GM21515 (cell line): ENCODE measurements around the gene GEN1.
A peak's percentile ranks its signal among the peaks of the same experiment; 100 is the strongest.

Source experiments
- ATAC-seq: cut with Tn5 transposase; IDR thresholded peaks from one replicate; pipeline ENCODE4 v1.9.1; 2021; ENCODE audit not compliant: unreplicated experiment

Gene GEN1

DNA sequence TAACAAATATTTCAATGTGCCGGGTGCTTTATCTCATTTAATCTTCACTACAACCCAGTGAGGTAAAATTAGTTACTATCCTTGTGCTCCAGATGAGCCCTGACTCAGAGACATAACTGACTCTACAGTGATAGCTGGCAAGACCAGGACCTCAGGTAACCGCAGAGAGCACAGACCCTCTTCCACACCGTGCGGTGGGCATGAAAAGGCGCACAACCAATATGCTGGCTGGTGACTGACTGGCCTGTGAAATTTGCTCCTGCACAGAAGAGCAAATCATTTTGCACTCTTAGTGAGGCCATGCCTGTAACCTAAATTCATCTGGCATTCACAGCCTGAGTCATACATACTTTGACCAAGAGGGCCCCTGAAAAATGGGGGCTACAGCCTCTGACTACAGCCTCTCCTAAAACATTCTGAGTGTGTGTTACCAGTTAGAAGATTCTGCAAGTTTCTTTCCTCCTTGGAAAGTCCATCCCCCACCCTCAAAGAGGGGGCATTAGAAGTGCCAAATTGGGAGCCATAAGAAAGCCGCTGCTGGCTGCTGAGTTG, 39.9 kb downstream of the GEN1 start:
- no peak for ATAC-seq

DNA sequence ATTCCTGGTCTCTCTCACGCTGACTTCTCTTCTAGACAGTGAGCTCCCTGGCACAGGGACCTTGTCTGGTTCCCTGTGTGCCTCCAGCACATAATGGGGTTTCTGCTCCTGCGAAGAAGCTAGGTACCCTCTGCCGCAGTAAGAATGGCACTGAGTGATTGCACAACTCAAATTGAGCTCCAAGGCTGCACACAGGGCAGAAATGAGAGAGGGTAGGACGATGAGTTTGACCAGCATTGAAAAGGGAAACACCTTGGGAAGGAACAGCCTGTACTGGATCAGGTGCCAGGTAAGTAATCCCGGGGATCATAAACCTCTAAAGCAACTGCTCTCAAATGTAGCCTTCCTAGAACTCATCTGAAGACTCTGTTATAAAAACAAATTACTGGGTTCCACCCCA, 41.4 kb downstream of the GEN1 start:
- no peak for ATAC-seq

DNA sequence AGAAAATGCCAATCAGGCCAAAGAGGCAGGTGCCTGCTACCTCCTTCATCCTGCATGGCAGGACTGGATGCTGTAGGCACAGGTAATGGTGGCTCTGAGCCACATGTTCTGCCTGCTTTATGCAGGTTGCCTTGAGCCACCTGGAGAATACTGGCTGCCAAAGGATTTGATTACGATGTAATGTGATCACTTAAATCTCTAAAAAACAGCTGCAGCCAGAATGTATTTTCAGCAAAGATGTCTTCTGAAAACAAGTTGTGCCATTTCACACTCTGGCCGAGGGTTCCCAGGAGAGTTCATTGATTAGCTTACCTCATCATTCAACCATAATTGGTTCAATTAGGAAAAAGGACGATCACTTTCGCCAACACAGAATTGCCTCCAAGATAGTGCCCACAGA, 44.4 kb downstream of the GEN1 start:
- ATAC-seq: no peak

DNA sequence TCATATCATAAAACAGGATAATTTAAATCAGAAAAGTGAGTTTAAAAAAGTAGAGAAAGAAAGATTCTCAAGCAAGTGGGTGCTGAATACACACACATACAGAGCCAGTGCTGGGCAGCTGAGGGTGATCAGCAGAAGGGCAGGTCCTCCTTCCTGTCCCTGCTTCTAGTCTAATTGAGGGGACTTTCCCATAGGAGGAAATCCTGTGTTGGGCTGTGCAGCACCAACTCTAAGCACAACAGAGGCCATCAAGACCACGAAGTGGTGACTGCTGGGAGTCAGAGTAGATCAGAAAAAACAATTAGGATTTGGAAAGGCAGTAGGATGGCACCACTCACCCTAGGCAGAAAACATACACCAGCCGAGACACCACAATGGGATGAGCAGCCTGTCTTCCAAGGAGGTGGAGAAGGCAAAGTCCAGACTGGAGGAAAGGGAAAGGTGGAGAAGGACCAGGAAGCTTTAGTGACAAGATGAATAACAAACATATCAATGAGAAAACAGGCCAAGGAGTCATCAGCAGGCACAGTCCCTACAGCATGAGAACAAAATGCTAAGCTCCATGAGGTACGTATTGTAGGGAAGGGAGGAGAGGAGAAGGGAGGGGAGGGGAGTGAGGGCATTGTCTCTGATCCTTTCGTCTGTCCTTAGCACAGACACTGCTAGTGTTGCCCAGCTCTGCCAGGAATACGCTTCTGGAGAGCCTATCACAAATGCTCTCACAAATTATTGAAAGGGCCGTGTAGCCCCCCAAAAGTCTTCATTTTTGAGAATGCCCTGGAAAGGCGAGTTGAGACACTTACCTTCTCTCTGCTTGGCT, 45.6 kb downstream of the GEN1 start:
- no peak for ATAC-seq

DNA sequence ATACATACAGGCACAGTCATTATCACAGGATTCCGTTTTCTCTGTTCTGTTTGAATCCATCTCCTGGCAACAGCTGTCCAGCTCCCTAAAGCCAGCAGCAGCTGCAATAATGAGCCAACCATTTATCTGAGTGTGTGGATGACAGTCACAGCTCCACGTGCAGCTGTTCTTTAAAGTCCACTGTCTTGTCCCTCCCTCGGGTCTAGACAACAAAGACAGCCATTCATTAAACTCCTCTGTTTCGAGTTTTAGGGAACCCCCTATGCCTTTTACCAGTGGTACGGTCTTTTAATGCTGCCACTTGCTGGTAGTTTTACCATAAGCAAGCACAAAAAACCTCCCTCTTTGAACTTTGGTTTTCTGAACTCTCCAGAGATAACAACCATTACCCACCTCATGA, 46.3 kb downstream of the GEN1 start:
- no peak for ATAC-seq

DNA sequence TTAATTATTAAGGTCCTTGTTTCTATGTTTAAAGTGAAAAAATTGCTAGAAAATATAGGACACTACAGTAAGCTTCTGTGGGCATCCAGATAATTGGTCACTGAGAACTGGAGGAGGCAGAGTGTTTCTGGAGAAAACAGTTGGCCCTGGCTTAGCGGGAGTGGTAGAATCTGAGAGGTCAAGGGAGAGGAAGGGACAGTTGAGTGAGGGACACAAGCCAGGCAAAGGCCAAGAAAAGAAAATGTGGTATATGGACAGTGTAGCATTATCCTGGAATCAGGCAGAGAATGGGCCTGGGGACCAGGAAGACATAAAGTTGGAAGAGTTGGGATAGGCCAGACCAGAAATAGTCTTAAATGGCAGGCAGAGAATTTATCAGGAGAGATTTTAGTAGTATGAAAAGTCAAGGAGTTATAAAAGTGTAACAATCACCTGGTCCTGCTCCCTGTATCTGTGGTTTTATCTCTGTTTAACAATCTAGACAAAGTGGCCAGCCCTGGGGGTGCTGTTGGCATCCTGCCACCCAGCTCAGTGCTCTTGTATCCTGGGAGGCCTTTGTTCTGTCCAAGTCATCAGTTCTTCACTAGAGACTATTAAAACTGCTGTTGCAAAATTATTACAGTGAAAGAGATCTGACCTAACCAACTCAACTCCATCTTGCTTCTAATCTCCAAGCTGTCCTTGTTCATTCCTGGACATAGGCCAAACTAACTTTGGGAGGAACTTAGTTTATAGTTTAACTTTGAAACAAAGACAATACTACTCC, 46.9 kb downstream of the GEN1 start:
- ATAC-seq: no peak

DNA sequence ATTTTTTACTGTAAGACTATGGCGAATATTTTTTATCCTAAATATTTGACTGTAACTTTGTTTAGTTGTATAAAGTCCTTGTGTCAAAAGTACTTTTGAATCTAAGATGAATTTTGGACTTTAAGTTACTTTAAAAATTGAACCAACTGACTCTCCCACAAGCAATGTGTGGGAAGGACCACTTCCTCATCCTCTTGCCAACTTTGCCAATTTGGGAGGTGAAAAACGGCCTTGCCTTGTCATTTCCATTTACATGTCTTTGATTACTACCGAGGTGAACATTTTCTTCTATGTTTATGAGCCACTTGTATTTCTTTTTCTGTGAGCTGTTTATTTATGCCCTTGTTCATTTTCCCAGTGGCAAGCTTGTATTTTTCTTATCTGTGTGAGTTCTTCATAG, 49.6 kb downstream of the GEN1 start:
- ATAC-seq: no peak

DNA sequence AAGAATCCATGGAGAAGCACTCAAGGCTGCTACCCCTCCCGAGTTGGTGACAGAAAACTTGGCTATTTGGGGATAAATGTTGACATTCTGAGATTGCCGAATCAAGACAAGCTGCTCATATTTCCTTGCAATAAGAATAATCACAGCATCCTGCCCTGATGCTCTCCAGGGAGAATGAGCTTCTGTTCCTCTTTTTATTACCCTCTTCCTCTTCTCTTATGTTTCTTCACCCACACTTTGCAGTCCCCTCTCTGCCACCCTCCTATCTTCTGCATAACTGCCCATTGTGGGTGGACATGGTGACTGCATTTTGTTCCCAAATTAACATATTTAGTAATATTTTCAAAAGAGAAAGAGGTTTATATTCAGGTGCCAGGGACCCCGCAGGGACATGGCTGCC, 50.4 kb downstream of the GEN1 start:
- peak; percentile 57 for ATAC-seq

DNA sequence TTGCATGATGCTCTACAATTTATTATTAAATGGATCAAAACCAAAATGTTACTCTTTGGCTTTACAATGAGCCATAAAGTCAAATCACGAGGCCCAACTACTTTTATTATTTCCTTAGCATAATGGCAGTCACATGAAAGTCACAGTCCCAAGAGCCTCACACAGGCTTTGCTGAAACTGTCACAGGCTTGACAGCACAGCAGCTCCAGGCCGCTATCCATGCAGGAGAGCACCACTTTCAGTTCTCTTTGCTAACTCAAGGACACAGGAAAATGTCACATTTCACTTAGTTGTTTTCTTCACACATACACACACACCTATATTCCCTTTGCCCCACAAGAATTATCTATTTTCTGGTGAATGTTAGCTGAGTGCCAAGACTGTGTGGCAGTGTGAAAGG, 51.2 kb downstream of the GEN1 start:
- ATAC-seq: no peak

DNA sequence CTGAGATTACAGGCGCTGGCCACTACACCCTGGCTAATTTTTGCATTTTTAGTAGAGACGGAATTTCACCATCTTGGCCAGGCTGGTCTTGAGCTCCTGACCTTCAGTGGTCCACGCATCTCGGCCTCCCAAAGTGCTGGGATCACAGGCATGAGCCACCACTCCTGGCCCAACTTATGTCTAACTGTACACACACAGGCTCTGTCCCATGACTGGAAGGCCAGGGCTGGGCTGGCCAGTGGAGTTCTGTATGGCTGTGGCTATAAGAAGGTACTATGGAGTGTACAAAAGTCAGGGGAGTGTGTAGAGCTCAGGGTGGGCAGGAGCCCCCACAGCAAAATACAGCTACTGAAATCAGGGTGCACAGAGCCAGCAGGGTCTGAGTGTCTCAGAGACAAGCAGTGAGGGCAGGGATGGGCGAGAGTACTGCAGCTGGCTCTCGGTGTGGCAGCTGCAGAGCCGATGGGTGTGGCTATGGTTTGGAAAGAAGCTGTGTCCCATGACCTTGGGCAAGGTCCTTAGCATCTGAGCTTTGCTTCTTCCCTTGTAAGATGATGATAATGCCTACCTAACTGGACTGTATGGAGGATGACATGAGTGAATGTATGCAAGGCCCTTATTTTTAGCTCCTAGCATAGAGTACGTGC, 51.9 kb downstream of the GEN1 start:
- ATAC-seq: no peak

DNA sequence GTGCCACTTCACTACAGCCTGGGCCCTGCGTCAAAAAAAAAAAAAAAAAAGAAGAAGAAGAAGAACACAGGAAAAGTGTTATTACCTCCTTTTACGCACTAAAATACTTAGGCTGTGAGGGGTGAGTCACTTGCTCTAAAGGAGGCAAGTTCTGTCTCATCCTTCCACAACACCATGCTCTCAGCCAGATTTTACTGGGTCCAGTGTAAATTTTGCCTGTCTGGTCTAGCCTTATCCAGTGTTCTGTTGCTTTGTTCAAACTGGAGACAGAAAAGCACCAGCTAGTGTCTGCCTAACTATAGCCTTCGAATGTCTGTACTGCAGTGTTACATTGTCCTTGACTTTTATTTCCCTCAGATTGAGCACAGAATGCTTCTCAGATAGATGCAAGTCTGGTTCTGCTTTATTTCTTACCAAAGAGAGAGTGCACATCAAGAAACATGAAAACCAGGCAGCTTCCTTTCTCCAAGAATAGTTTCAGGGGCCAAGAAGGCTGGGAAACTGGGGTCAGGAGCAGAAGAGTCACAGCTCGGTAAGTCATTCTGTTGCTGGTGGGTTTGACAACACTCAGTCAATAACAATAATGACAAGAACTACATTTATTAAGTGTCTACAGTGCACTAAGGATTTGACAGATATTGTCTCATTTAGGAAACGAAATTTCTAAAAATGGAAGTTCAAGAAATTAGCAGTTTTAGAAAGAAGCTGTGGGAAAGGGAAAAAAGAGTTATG, 59.2 kb downstream of the GEN1 start:
- ATAC-seq: peak; percentile 29

DNA sequence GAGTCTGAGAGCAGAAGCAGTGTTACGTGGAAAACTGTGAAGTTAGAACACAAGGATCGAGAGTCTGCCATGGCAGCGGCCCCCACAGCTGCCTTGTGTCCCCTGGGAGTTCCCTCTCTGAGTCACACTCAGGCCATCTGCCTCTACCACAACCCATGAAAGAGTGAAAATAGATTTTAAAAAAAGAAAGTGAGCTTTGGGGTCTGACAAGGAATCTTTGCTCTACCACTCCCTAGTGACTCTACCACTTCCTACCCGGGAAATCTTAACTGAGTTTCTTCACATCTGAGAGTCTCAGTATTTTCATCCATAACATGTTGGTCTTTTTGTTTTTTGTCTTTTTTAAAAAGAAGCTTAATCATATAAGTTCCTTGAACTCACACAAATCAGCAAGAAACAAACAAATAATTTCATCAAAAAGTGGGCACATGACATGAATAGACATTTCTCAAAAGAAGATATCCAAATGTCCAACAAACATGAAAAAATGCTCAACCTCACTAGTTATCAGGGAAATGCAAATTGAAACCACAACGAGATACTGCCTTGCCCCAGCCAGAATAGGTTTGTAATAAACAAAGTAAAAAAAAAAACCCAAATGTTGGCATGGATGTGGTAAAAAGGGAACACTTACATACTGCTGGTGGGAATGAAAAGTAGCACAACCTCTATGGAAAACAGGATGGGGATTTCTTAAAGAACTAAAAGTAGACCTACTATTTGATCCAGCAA, 60.0 kb downstream of the GEN1 start:
- ATAC-seq: peak; percentile 90

DNA sequence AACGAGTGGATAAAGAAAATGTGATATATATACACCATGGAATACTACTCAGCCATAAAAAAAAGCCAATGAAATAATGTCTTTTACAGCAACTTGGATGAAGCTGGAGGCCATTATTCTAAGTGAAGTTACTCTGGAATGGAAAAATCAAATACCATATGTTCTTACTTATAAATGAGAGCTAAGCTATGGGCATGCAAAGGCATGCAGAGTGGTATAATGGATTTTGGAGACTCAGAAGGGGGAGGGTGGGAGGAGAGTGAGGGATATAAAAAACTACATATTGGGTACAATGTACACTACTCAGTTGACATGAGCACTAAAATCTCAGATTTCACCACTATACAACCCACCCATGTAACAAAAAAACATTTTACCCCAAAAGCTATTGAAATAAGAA, 60.7 kb downstream of the GEN1 start:
- no peak for ATAC-seq

DNA sequence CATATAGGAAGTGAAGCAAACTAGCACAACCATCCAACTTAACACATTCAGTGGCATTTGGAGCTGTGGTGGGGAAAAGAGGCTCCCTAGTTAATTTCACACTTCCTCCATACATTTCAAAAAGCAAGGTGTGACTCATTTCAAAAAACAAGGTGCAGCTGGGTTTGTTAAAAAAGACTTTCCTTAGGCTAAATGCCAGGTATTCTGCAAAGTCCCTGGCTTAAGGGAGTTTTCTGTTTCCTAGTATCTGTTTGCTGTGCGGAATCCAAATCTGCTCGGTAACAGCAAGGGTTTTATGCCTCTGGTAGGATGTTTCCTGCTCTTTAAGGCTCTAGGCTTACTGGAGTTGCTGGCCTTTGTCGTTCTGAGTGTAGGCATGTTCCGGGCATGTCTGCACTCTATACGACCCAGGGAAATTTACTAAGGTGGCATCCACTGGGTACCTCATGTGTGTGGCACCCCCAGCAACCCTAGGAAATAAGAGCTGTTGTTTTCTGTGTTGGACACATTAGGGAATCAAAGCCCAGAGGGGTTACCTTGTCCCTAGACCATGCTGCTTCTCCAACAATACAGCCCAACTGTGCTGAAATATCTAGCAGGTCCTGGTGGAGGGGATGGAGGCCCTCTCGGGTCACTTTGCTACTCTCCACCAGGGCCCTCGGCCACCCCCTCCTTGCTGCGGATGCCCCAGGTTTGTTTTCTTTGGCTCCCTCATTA, 61.7 kb downstream of the GEN1 start:
- peak; percentile 37 for ATAC-seq

DNA sequence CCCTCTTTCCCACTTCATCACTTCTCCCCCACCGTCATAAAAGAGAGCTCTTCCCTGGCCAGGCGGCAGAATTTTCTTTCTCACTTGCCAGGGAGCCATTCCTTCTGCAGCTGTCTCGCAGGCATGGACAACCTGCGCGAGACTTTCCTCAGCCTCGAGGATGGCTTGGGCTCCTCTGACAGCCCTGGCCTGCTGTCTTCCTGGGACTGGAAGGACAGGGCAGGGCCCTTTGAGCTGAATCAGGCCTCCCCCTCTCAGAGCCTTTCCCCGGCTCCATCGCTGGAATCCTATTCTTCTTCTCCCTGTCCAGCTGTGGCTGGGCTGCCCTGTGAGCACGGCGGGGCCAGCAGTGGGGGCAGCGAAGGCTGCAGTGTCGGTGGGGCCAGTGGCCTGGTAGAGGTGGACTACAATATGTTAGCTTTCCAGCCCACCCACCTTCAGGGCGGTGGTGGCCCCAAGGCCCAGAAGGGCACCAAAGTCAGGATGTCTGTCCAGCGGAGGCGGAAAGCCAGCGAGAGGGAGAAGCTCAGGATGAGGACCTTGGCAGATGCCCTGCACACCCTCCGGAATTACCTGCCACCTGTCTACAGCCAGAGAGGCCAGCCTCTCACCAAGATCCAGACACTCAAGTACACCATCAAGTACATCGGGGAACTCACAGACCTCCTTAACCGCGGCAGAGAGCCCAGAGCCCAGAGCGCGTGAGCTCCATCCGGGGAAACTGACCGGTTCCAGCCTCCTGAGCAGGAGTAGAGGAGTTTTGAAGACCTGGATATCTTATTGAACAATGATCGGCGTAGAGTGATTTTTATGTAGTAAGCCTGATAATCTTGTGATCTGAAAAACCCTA, 62.7 kb downstream of the GEN1 start, which contains the start of gene MSGN1:
TSS of gene MSGN1 (plus strand) at position 65 of the 850 bp plus-strand sequence. CDS start at position 124, 59 bp downstream.
- ATAC-seq: no peak

DNA sequence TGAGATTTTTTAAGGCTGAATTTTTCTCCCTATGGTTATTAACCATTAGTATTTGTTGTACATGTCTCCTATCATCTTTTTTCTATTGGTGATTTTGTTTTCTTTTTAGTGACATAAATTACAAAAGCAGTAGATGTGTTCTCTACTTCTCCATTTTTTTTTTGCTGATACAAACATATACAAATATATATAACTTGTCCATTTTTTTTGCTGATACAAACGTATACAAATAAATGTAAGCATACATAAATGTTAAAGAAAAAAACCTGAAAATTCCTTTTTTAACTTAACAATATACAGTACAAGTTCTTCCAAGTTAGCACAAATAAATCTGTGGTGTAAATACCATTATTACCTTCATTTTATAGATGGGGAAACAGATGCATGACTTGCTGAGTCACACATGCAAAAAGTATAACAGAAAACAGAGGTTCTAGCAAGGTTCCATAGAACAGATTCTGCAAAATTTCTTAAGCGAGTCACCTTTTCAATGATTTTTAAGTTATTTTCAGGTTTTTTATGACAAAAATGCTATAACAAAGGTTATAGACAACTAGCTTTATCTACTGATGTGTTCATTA, 64.4 kb downstream of the GEN1 start:
- no peak for ATAC-seq

DNA sequence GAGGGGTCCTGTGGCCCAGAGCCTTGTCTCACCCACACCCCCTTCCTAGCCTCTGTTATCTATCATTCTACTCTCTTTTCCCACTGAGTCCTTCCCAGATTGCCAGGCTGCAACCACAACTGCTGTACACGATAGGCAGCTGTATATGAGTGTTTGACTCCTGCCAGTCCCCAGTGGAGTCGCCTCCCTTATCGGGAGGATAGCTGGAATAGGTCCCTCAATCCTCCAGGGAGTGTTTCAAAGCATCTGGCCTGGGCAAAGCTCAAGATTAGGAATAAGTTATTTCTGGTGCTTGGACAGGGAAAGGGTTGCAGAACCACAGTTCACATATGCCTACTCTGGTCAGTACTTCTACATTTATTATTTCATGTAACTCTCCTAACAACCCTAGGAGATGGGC, 67.1 kb downstream of the GEN1 start:
- ATAC-seq: no peak
